Vagina (tissue), 2 donors: ENCODE data around the gene EFNA3. TPM values are rescaled to one million over a fixed set of nuclear protein-coding genes. Genes with fewer than 3 reads are reported as not detected.

Experiments used
- DNase-seq, 2 donors: peaks; one replicate each; pipeline ENCODE4 v3.0.0-alpha.2; 2017; ENCODE audit errors: extremely low spot score in 2 of 2
- H3K27ac ChIP-seq: fragments of 200-600 bp; sonication (generic); one replicate; pipeline ENCODE4 v1.5.1; 2019
- H3K27me3 ChIP-seq: fragments of 200-600 bp; sonication (generic); one replicate; pipeline ENCODE4 v1.5.1; 2019
- H3K36me3 ChIP-seq, 2 donors: fragments of 200-600 bp; sonication (generic); one replicate each; pipeline ENCODE4 v1.5.1; 2017 to 2019
- H3K4me1 ChIP-seq: fragments of 200-600 bp; sonication (generic); one replicate; pipeline ENCODE4 v1.5.1; 2019
- H3K4me3 ChIP-seq, 2 donors: fragments of 200-600 bp; sonication (generic); 1 replicate in 1 of 2; 2 replicates in 1 of 2; pipeline ENCODE4 v1.5.1; 2016 to 2019
- H3K9me3 ChIP-seq: fragments of 200-600 bp; sonication (generic); one replicate; pipeline ENCODE4 v1.5.1; 2019
- CTCF ChIP-seq, 3 experiments: fragments of 450-650 bp in 2 of 3; fragments of 200-600 bp in 1 of 3; sonication (generic) in 1 of 3; IDR thresholded peaks; one replicate each; pipeline ENCODE4 v1.5.1; 2017 to 2019; ENCODE audit warnings: antibody characterized with exemption in 3 of 3, mild to moderate bottlenecking in 2 of 3, moderate library complexity in 2 of 3
- POLR2A ChIP-seq, 2 donors: fragments of 450-650 bp; IDR thresholded peaks; one replicate each; pipeline ENCODE4 v1.6.1; 2017; ENCODE audit warnings: antibody characterized with exemption in 2 of 2, mild to moderate bottlenecking in 2 of 2, moderate library complexity in 2 of 2
- POLR2AphosphoS5 ChIP-seq, 2 donors: sonication (generic); formaldehyde crosslinking; IDR thresholded peaks; one replicate each; pipeline ENCODE4 v1.9.0; 2017; ENCODE audit warnings: antibody characterized with exemption in 2 of 2, mild to moderate bottlenecking in 2 of 2, low read depth in 1 of 2; ENCODE audit not compliant: insufficient read depth in 1 of 2
- intact Hi-C: fragments of 100-400 bp; cut with DNase I; formaldehyde crosslinking; loops from one replicate; pipeline ENCODE4 v1.15.1; 2023
- total RNA-seq: library from RNA; depleted of rRNA; stranded (reverse); fragments of >200 nt; gene quantifications from one replicate; pipeline ENCODE4 v1.2.3, GENCODE V29; 2016

EFNA3 gene
- total RNA-seq, 1 donor from 2014 or later: 22.3 TPM

DNA sequence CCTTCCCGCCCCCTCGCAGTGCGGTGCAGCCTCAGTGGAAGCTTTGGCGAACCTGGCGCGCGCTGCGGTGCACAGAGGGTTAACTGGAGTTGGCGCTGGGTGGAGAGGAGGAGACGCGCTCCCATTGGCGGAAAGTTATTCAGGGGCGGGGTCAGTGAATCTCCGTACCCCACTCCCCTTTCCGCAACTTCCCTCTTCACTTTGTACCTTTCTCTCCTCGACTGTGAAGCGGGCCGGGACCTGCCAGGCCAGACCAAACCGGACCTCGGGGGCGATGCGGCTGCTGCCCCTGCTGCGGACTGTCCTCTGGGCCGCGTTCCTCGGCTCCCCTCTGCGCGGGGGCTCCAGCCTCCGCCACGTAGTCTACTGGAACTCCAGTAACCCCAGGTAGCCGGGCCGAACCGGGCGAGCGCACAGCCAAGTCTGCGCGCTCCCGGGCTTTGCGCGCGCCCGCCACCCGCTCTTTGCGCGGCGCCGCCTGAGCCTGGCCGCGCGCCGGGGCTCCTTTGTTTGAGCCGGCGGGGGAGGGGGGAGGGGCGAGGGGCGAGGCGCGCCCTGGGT, 15.0 kb upstream of the EFNA3 start, which contains the start of gene EFNA4:
TSS of gene EFNA4 (plus strand) at position 191 of the 561 bp plus-strand sequence. CDS start at position 275, 84 bp downstream.
- intact Hi-C loops: loop anchor here (2.0 to 10.0 kb wide), 4 partner anchors 21 to 499 kb away; partner anchors contain the start of genes CHRNB2, PMVK and PYGO2
- peaks cover 34% of the 10 kb centered on the region for H3K4me1 ChIP-seq
- no peak for DNase-seq

DNA sequence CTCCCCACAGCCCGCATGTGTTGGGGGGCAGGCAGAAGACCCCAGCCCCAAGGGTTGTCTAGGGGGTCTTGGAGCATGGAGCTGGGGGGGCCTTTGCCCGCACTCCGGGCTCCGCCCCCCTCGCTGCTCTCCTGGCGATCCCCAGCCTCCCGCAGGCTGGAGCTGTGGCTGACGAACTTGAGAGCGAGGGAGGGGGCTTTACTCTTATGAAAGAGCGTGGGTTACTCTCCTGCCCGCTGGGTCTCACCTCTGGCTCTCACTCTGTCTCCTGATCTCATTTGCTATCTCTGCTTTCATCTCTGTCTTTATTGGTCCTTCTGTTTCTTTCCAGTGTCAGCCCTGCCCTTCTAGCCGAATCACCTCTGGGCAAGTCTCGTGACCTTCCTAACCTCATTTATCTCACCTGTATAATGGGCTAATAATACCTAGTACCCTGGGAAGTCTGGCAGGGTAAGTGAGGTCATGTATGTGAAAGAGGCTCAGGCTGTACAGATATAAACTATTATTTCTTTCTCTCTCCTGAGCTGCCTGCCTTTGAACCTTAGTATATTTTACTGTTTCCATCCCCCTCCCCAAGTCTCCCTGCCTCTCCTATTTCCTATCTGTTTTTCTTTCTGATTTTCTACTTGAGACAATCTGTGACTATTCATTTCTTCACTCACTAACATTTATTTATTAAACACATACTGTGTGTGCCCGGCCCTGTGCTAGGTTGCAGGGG, 14.4 kb upstream of the EFNA3 start:
- DNase-seq: no peak
- peak overlapping the region; percentile 79 for H3K27ac ChIP-seq
- no peak for TF ChIP-seq POLR2A (IDR thresholded peaks at IDR 0.05)
- no peak for TF ChIP-seq POLR2AphosphoS5 (IDR thresholded peaks at IDR 0.05; ENCODE audit: insufficient read depth in 1 of 2, low read depth in 1 of 2)
- TF ChIP-seq CTCF (IDR thresholded peaks at IDR 0.05): no peak
- H3K9me3 ChIP-seq: no peaks in the 10 kb centered on the region
- H3K4me3 ChIP-seq: peak overlapping the region; percentile 71 to 84
- intact Hi-C loops: loop anchor here (5.0 to 10.0 kb wide), 3 partner anchors 99 to 499 kb away; partner anchors contain the start of genes CHRNB2, PMVK and PYGO2
- no peaks in the 10 kb centered on the region for H3K27me3 ChIP-seq
- H3K36me3 ChIP-seq: peaks cover 0 to 19% of the 10 kb centered on the region in 2 donors
- H3K4me1 ChIP-seq: peaks cover 34% of the 10 kb centered on the region

More for the DNA sequence above, 15.0 kb upstream of the EFNA3 start, which contains the start of gene EFNA4:
- H3K36me3 ChIP-seq: peaks cover 0 to 23% of the 10 kb centered on the region in 2 donors
- H3K4me3 ChIP-seq: peak within 1 kb of the TSS; percentile 71 to 84
- no peaks in the 10 kb centered on the region for H3K27me3 ChIP-seq
- no peaks in the 10 kb centered on the region for H3K9me3 ChIP-seq
- TF ChIP-seq CTCF (IDR thresholded peaks at IDR 0.05) (no peak), POLR2AphosphoS5 (IDR thresholded peaks at IDR 0.05; ENCODE audit: insufficient read depth in 1 of 2, low read depth in 1 of 2) (peak; percentile 65 to 74), POLR2A (IDR thresholded peaks at IDR 0.05) (peak in 1 of 2 donors; percentile 7)
- peak within 1 kb of the TSS; percentile 79 for H3K27ac ChIP-seq

GRCh38 chr1:155064832-155065429, 13.7 kb upstream of the EFNA3 start:
- H3K4me3 ChIP-seq: no peak overlapping the region
- no peak for DNase-seq
- TF ChIP-seq POLR2AphosphoS5 (IDR thresholded peaks at IDR 0.05; ENCODE audit: insufficient read depth in 1 of 2, low read depth in 1 of 2) (no peak), CTCF (IDR thresholded peaks at IDR 0.05) (no peak)
- no peaks in the 10 kb centered on the region for H3K27me3 ChIP-seq
- peaks cover 41% of the 10 kb centered on the region for H3K4me1 ChIP-seq
- no peaks in the 10 kb centered on the region for H3K9me3 ChIP-seq
- intact Hi-C loops: loop anchor here (5.0 to 10.0 kb wide), 3 partner anchors 100 to 500 kb away; partner anchors contain the start of genes CHRNB2, PMVK and PYGO2
- no peak overlapping the region for H3K27ac ChIP-seq
- peaks cover 0 to 13% of the 10 kb centered on the region in 2 donors for H3K36me3 ChIP-seq

DNA sequence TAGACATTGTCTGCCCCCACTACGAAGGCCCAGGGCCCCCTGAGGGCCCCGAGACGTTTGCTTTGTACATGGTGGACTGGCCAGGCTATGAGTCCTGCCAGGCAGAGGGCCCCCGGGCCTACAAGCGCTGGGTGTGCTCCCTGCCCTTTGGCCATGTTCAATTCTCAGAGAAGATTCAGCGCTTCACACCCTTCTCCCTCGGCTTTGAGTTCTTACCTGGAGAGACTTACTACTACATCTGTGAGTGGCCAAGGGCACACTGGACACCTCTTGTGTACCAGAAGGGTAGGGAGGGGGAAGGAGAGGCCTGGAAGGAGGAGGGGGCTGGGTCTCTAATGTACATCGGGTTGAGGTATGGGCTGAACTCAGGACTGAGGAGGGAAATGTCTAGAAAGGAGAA, 11.9 kb upstream of the EFNA3 start:
- Histone ChIP-seq H3K27me3 (no peaks in the 10 kb centered on the region), H3K4me1 (peaks cover 49% of the 10 kb centered on the region), H3K4me3 (no peak overlapping the region), H3K36me3 (no peaks in the 10 kb centered on the region), H3K27ac (no peak overlapping the region), H3K9me3 (no peaks in the 10 kb centered on the region)
- intact Hi-C loops: loop anchor here (10.0 kb wide), 2 partner anchors 102 to 502 kb away; partner anchors contain the start of genes CHRNB2 and PYGO2
- DNase-seq: no peak
- no peak for TF ChIP-seq CTCF (IDR thresholded peaks at IDR 0.05)
- TF ChIP-seq POLR2A (IDR thresholded peaks at IDR 0.05): no peak
- no peak for TF ChIP-seq POLR2AphosphoS5 (IDR thresholded peaks at IDR 0.05; ENCODE audit: insufficient read depth in 1 of 2, low read depth in 1 of 2)
